HepG2 (cell line): Measurements from ENCODE around the gene EFEMP2. TPM values are rescaled to one million over a fixed set of nuclear protein-coding genes. Genes with fewer than 3 reads are reported as not detected.

Source experiments
- DR1 ChIP-seq: sonication (generic); formaldehyde crosslinking; IDR thresholded peaks from 2 replicates; pipeline ENCODE4 v1.8.0; 2021; ENCODE audit warnings: mild to moderate bottlenecking, missing genetic modification reagents, inconsistent platforms
- EED ChIP-seq: sonication (generic); formaldehyde crosslinking; IDR thresholded peaks from 2 replicates; pipeline ENCODE4 v1.5.0; 2020; ENCODE audit warnings: mild to moderate bottlenecking, missing genetic modification reagents
- EP300 ChIP-seq, 3 experiments: sonication (generic) in 1 of 3; formaldehyde crosslinking in 1 of 3; IDR thresholded peaks; 2 replicates each; pipeline versions ENCODE4 v1.5.1 to v1.6.1; 2011 to 2020; ENCODE audit warnings: low read depth in 2 of 3, low read length in 2 of 3, borderline replicate concordance in 1 of 3, improper control_type of control experiment in 1 of 3, mild to moderate bottlenecking in 1 of 3, missing genetic modification reagents in 1 of 3, moderate library complexity in 1 of 3
- HMGXB3 ChIP-seq: sonication (generic); formaldehyde crosslinking; IDR thresholded peaks from 2 replicates; pipeline ENCODE4 v1.4.0; 2020; ENCODE audit warnings: missing genetic modification reagents, borderline replicate concordance
- KLF13 ChIP-seq: sonication (generic); formaldehyde crosslinking; IDR thresholded peaks from 2 replicates; pipeline ENCODE4 v1.4.0; 2020; ENCODE audit warnings: mild to moderate bottlenecking, missing genetic modification reagents
- NAIF1 ChIP-seq: sonication (generic); formaldehyde crosslinking; IDR thresholded peaks from 2 replicates; pipeline ENCODE4 v1.5.0; 2020; ENCODE audit warnings: mild to moderate bottlenecking, missing genetic modification reagents, borderline replicate concordance
- NFKBIZ ChIP-seq: IDR thresholded peaks from 2 replicates; pipeline ENCODE4 v1.6.1; 2018; ENCODE audit warnings: missing genetic modification reagents, missing compliant biosample characterization
- NR0B2 ChIP-seq: sonication (generic); formaldehyde crosslinking; IDR thresholded peaks from 2 replicates; pipeline ENCODE4 v1.4.0; 2020; ENCODE audit warnings: mild to moderate bottlenecking, missing genetic modification reagents
- RFX1 ChIP-seq: fragments of 450-650 bp; IDR thresholded peaks from 2 replicates; pipeline ENCODE4 v1.6.1; 2017
- RXRB ChIP-seq: IDR thresholded peaks from 2 replicates; pipeline ENCODE4 v1.6.1; 2016; ENCODE audit warnings: borderline replicate concordance, missing genetic modification reagents, missing compliant biosample characterization
- TBX3 ChIP-seq: fragments of 450-650 bp; IDR thresholded peaks from 2 replicates; pipeline ENCODE4 v1.6.1; 2017; ENCODE audit warnings: antibody characterized with exemption, mild to moderate bottlenecking, inconsistent platforms, borderline replicate concordance
- TGIF2 ChIP-seq: IDR thresholded peaks from 2 replicates; pipeline ENCODE4 v1.6.1; 2016; ENCODE audit warnings: control low read depth, missing compliant biosample characterization
- THAP11 ChIP-seq: IDR thresholded peaks from 2 replicates; pipeline ENCODE4 v1.6.1; 2016; ENCODE audit warnings: missing biosample characterization, missing genetic modification reagents
- TRIM22 ChIP-seq: fragments of 450-650 bp; IDR thresholded peaks from 2 replicates; pipeline ENCODE4 v1.6.1; 2017
- ZBTB37 ChIP-seq: sonication (generic); formaldehyde crosslinking; IDR thresholded peaks from 2 replicates; pipeline ENCODE4 v1.4.0; 2020; ENCODE audit warnings: mild to moderate bottlenecking, missing genetic modification reagents
- ZBTB46 ChIP-seq: sonication (generic); formaldehyde crosslinking; IDR thresholded peaks from 2 replicates; pipeline ENCODE4 v1.4.0; 2020; ENCODE audit warnings: mild to moderate bottlenecking, missing genetic modification reagents, borderline replicate concordance
- ZFY ChIP-seq: sonication (generic); formaldehyde crosslinking; IDR thresholded peaks from 2 replicates; pipeline ENCODE4 v1.4.0; 2020; ENCODE audit warnings: missing genetic modification reagents
- ZNF34 ChIP-seq: sonication (generic); formaldehyde crosslinking; IDR thresholded peaks from 2 replicates; pipeline ENCODE4 v1.4.0; 2020; ENCODE audit warnings: mild to moderate bottlenecking, missing genetic modification reagents, borderline replicate concordance
- ZNF430 ChIP-seq: sonication (generic); formaldehyde crosslinking; IDR thresholded peaks from 2 replicates; pipeline ENCODE4 v1.9.0; 2021; ENCODE audit warnings: mild to moderate bottlenecking, missing genetic modification reagents
- ZNF7 ChIP-seq: IDR thresholded peaks from 2 replicates; pipeline ENCODE4 v1.6.1; 2016; ENCODE audit warnings: missing biosample characterization, missing genetic modification reagents
- polyA plus RNA-seq, 8 experiments: library from polyadenylated mRNA; depleted of rRNA in 3 of 8; stranded (reverse) in 7 of 8; unstranded in 1 of 8; fragments of >200 nt; fragmentation: Illumina TruSeq in 4 of 8; extraction: Trizol in 4 of 8; gene quantifications; 2 replicates each; pipeline versions ENCODE4 v1.2.1 to v1.2.3, GENCODE V29; 2011 to 2016; ENCODE audit warnings: low read depth in 4 of 8, missing spikeins in 1 of 8, mixed read lengths in 1 of 8; ENCODE audit not compliant: insufficient read depth in 1 of 8
- total RNA-seq, 5 experiments: library from RNA; depleted of rRNA; stranded (reverse); fragments of >200 nt; fragmentation: Illumina TruSeq; extraction: Trizol; gene quantifications; 2 replicates each; pipeline ENCODE4 v1.2.3, GENCODE V29; 2016; ENCODE audit warnings: low read depth in 1 of 5

The EFEMP2 gene
- total and polyA plus RNA-seq, 2 of the 13 experiments (the other 11 are each of a cell fraction or from before 2014, with no cell fraction given), result 7.4 to 29.7 TPM

- TF ChIP-seq HMGXB3 (CRISPR knock-in tag), result peak; percentile 16; the same call in 1 of the 2 replicates
- no peak for TF ChIP-seq ZBTB37
- no peak for TF ChIP-seq TGIF2 (CRISPR knock-in tag)
- TF ChIP-seq RFX1, result no peak
- TF ChIP-seq ZNF430 (CRISPR knock-in tag), result peak; percentile 57; the same call in 1 of the 2 replicates
- no peak for TF ChIP-seq TRIM22
- TF ChIP-seq ZBTB46 (CRISPR knock-in tag), result no peak
- TF ChIP-seq ZNF7 (CRISPR knock-in tag), result no peak
- no peak for TF ChIP-seq DR1 (CRISPR knock-in tag)
- peak; percentile 72; the same call in 1 of the 2 replicates for TF ChIP-seq RXRB (CRISPR knock-in tag)
- TF ChIP-seq TBX3, result no peak
- TF ChIP-seq EP300 (IDR thresholded peaks at IDR 0.05; ENCODE audit: low read depth in 2 of 2, low read length in 2 of 2), result no peak
- TF ChIP-seq EP300 (CRISPR knock-in tag; IDR thresholded peaks at IDR 0.05; ENCODE audit: borderline replicate concordance), result no peak
- 0 out of 2 replicates have a peak, but pooled peaks have one; percentile 26 for TF ChIP-seq NFKBIZ (CRISPR knock-in tag)
- no peak for TF ChIP-seq NAIF1 (CRISPR knock-in tag)
- 0 out of 2 replicates have a peak, but pooled peaks have one; percentile 40 for TF ChIP-seq NR0B2 (CRISPR knock-in tag)
- TF ChIP-seq ZNF34 (CRISPR knock-in tag), result no peak
- TF ChIP-seq THAP11 (CRISPR knock-in tag), result peak; percentile 64
- TF ChIP-seq EED (CRISPR knock-in tag), result no peak
- TF ChIP-seq KLF13 (CRISPR knock-in tag), result no peak
- TF ChIP-seq ZFY (CRISPR knock-in tag), result no peak
Measured at GRCh38 chr11:65873318-65874156, 937 bp upstream of the EFEMP2 start (continued).
